CD4-positive, alpha-beta T cell treated with Interleukin-15 for 4 hours (primary cell): ENCODE results near the gene PLEK2.

ENCODE experiments used
- DNase-seq: peaks from one replicate; pipeline ENCODE4 v3.0.0-alpha.2; 2020; ENCODE audit warnings: low spot score

PLEK2 gene

DNA sequence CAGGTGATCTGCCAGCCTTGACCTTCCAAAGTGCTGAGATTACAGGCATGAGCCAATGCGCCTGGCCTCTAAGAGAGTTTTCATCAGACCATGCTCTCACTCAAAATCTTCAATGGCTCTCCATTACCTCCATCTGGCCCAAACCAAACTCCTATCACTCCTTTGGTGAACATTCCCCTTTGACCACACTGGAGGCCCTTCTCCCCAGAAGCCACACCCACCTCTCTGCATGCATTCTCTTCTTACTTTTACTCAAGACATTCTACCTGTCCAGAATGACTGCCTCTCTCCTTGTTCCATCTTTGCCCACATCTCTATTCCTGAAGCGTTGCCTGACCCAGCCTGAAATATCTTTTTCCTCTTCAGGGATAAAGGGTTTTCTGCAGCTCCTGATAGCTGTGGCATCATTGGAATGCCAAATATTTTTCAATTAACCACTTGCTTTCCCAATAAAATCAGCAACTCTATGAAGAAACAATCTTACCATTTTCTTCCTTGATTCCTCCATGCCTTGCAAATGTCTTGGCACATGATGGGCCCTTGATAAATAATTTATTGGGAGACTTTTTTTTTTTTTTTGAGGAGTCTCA is 15.5 kb downstream of the PLEK2 start:
- DNase-seq = no peak

- DNase-seq = no peak
Measured at GRCh38 chr14:67395876-67396189, 16.1 kb downstream of the PLEK2 start.

DNA sequence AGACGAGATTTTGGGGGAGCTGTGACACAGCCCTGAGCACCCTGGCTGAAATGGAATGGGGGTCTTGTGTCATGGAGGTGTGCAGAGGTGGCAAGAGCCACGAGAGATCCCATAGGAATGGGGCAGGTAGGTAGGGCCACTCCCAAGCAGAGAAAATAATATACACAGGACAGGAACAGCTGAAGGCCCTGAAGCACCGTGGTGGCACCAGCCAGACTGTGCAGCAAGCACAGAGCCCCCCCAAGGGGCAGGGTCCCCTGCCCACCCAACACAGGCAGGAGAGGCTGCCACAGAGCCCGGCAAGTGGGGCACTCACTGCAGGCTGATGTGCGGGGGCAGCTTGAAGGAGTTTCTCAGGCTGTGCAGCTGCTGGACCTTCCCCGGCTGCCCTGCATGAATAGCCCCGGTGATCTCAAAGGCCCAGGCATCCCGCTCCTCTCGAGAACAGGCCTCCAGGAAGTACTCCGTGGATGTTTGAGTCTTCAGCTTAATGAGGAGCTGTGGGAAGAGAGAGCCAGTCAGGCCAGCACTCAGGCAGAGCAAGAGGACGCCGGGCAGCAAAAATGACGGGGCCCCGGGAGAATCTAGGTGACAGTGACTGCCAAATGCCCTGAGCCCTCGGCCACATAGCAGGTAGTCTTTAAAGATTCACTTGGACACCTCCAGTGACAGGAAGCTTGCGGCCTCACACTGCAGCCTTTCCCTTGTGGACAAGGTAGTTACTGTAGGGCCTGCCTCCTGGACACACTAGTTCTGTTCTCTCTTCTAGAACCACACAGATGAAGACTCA is 16.7 kb downstream of the PLEK2 start:
- DNase-seq = no peak

- DNase-seq = no peak
Measured at GRCh38 chr14:67393689-67394088, 18.3 kb downstream of the PLEK2 start.

GRCh38 chr14:67392800-67393199 is 19.2 kb downstream of the PLEK2 start:
- DNase-seq = no peak

GRCh38 chr14:67392123-67392522 is 19.8 kb downstream of the PLEK2 start:
- DNase-seq = no peak

GRCh38 chr14:67391268-67391667 is 20.7 kb downstream of the PLEK2 start:
- no peak for DNase-seq

DNA sequence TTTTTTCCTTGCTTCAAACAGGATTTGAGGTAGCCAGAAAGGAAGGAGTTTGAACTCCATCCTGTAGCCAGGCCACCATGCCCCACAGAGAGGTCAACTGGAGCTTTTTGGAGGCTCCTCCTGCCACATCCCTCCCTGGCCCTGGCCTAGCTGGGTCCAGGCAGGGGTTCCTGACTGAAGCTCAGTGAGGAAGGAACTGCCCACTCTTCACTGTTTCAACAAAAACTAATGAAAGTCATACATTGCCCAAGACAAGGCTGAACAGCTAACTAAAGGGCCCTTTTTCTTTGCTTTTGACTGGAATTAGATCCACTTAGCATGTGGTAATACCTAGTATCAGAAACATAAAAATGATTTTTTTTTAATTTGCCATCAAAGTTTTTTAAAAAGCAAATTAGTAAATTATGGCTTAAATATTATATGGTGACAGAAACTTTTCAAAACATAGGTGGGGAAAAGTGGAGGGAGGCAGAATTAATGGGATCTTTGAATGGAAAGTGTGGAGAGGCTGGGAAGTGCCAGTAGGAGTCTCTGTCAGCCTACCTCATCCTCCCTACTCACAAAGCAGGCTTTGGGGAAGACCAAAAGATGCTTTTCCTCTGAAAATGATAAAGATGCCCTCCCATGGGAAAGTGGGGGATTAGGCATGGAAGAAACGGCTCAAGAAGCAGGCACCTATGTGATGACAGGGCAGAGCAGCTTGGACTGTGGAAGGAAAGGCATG is 22.0 kb downstream of the PLEK2 start:
- DNase-seq = no peak

GRCh38 chr14:67389275-67389674 is 22.7 kb downstream of the PLEK2 start:
- DNase-seq = no peak

- no peak for DNase-seq
Measured at GRCh38 chr14:67387195-67387594, 24.8 kb downstream of the PLEK2 start.

GRCh38 chr14:67385618-67386017 is 26.3 kb downstream of the PLEK2 start:
- no peak for DNase-seq

DNA sequence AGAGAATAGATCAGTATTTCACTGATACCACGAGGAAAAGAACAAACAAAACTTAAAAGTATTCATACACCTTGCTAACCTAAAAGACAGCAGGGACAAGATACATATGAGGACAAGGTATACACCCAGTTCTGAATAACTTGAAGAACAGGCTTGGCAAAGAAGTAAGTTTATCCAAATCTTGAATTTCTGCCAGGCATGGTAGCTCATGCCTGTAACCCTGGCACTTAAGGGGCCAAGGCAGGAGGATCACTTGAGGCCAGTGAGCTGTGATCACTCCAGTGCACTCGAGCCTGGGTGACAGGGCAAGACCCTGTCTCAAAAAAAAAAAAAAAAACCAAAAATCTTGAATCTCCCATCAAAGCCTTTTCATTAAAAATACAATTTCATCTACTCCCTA is 26.8 kb downstream of the PLEK2 start:
- no peak for DNase-seq

DNA sequence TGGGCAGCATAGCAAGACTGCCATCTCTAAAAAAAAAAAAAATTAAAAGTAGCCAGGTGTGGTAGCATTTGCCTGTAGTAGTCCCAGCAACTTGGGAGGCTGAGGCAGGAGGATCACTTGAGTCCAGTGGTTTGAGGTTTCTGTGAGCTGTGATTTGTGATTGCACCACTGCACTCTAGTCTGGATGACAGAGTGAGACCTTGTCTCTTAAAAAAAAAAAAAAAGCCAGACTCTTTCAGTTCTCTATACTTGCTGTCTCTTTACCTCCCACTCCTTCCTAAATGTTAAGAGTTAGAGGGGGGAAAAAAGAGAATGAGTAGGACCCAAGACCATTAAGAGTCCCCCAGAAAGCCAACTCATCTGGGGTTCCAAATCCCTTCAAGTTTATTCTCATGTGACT is 34.0 kb downstream of the PLEK2 start:
- DNase-seq = no peak

DNA sequence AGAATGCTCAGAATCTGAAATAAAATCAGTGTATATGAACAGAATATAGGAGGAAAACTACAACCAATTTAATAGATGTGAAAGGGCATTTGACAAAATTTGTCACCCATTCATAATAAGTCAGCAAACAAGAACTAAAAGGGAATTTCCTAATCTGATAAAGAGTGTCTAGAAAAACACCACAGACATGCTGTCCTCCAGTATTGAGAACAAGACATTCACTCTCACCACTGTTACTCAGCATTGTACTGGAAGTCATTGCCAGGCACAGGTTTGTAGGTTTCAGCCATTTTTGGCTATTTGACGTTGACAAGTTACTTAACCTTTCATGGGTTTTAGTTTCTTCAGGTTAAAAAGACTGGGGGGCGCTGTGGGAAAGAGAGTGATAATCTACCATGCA is 38.6 kb downstream of the PLEK2 start:
- no peak for DNase-seq

DNA sequence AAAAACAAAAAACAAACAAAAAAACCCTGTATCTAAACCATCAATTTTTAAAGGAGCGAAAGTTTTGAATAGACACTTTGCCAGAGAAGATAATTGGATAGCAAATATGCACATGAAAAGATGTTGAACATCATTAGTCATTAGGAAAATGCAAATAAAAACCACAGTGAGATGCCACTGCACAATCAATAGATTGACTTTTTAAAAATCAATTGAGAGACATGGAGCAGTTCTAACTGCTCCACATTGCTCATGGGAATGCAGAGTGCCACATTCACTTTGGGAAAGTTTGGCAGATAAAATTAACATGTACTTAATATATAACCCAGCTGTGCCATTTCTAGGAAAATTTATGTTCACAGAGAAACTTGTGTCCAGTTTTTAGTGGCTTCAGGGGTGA is 39.1 kb downstream of the PLEK2 start:
- DNase-seq = no peak

GRCh38 chr14:67371247-67372148 is 40.5 kb downstream of the PLEK2 start:
- DNase-seq = no peak

DNA sequence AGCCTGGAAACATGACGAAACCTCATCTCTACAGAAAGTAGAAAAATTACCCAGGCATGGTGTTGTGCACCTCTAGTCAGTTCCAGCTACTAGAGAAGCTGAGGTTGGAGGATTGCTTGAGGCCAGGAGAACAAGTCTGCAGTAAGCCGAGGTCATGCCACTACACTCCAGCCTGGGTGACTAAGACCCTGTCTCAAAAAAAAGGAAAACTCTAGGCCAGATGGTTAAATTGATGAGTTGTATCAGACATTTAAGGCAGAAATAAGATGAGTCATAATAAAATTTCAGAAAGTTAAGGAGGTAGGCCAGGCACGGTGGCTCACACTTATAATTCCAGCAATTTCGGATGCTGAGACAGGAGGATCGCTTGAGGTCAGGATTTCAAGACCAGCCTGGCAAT is 41.1 kb downstream of the PLEK2 start:
- no peak for DNase-seq

GRCh38 chr14:67365476-67365875 is 46.5 kb downstream of the PLEK2 start:
- no peak for DNase-seq

- no peak for DNase-seq
Measured at GRCh38 chr14:67360470-67361206, 51.3 kb downstream of the PLEK2 start.

DNA sequence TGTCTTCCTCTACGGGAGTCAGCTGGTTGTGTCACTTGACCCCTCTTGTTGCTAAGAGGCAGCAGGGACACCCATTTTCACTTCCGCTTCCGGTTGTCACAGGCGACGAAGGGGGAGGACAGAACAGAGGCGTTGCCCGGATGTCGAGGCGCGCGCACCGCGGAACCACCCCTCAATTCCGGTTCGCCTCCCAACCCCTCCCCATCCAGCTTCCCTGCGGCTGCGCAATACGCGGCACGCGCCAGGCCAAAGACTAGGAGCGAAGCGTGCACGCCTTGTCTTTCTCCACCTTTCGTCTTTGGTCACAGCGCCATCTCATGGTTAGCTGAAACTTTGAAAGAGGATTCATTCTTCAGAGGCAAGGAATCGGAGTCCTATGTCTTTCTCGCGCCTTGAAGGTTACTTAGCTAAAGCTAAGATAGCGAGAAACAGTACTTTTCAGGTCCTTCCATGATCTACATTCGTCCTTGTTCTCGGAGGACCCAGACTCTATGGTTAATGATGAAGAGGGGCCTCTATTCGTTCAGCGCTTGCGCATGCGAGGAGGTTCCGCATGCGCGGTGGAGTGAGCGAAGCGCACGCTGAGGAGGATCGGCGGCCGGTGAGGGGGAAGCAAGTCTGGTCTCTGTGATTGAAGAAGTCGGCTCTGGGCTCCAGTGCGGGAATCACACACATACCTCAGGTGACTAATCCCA is 52.0 kb downstream of the PLEK2 start, which contains the start of the genes ATP6V1D and EIF2S1:
Gene ATP6V1D (minus strand): TSS at position 30 of the 695 bp plus-strand sequence. CDS start 106 bp downstream, outside the sequence.
Gene EIF2S1 (plus strand): TSS at position 554 of the 695 bp plus-strand sequence. CDS start 4,440 bp downstream, outside the sequence.
- peak; percentile 100 for DNase-seq
